GM10248 (cell line): Measurements from ENCODE around the gene FUCA1.

Source experiments
- CTCF ChIA-PET: fragments of 300-600 bp; sonication (Branson Sonifier 250); formaldehyde crosslinking; extraction: SDS; loops from one replicate; lab custom pipeline; 2021; ENCODE audit warnings: antibody characterized with exemption; lab: Yijun Ruan, JAX
- POLR2A ChIA-PET: fragments of 350-650 bp; sonication (Branson Sonifier 250); formaldehyde crosslinking; extraction: SDS; loops from one replicate; lab custom pipeline; 2020; ENCODE audit warnings: antibody characterized with exemption; lab: Yijun Ruan, JAX
- DNase-seq: peaks from one replicate; pipeline ENCODE4 v3.0.0; 2012; ENCODE audit errors: extremely low spot score
- TF ChIP-seq, protein P1 (sequence below): IDR thresholded peaks from 2 replicates; pipeline ENCODE4 v1.5.1; 2012; ENCODE audit warnings: mild to moderate bottlenecking, low read depth; ENCODE audit errors: extremely low read depth, missing control alignments, control extremely low read depth

Gene FUCA1

DNA sequence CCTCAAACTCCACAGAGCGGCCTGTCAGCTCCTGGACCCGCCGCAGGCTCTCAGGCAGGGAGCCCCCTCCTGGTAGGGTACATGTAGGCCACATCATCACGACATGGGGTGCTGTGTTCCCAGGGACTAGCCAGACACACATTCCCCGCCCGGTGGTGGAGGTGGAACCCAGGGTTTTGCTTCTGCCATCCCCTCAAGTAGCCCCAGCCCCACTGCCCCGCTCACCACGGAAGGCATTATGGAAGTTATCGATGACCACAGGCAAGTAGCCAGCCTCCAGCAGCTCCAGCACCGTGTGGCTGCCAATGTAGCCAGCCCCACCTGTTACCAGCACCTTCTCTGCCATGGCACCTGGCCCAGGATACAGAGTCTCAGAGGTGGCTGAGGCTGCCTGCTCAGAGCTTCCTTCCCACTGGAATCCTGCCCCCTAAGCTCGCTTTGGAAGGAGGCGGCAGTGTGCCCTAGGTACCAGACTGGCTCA, 69.4 kb downstream of the FUCA1 start:
- TF ChIP-seq, protein P1, sequence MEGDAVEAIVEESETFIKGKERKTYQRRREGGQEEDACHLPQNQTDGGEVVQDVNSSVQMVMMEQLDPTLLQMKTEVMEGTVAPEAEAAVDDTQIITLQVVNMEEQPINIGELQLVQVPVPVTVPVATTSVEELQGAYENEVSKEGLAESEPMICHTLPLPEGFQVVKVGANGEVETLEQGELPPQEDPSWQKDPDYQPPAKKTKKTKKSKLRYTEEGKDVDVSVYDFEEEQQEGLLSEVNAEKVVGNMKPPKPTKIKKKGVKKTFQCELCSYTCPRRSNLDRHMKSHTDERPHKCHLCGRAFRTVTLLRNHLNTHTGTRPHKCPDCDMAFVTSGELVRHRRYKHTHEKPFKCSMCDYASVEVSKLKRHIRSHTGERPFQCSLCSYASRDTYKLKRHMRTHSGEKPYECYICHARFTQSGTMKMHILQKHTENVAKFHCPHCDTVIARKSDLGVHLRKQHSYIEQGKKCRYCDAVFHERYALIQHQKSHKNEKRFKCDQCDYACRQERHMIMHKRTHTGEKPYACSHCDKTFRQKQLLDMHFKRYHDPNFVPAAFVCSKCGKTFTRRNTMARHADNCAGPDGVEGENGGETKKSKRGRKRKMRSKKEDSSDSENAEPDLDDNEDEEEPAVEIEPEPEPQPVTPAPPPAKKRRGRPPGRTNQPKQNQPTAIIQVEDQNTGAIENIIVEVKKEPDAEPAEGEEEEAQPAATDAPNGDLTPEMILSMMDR: no peak
- no peak for DNase-seq
- ChIA-PET POLR2A (no interaction called here), CTCF (interaction anchor here (1.2 to 16.4 kb wide), 6 partner anchors 12 to 118 kb away, joined by 3 to 169 read pairs (median 5); no protein-coding TSS in a partner anchor)

- POLR2A ChIA-PET: no interaction called here
- CTCF ChIA-PET: interaction anchor here (0.8 to 16.4 kb wide), 7 partner anchors 10 to 119 kb away, joined by 3 to 169 read pairs (median 4); no protein-coding TSS in a partner anchor
- DNase-seq: no peak
- TF ChIP-seq, protein P1: no peak
Measured at GRCh38 chr1:23797478-23798448, 70.3 kb downstream of the FUCA1 start.

GRCh38 chr1:23796466-23797271, 71.4 kb downstream of the FUCA1 start:
- TF ChIP-seq, protein P1: no peak
- CTCF ChIA-PET: interaction anchor here (1.7 to 16.4 kb wide), 2 partner anchors 14 to 27 kb away, joined by 4 to 169 read pairs; no protein-coding TSS in a partner anchor
- POLR2A ChIA-PET: no interaction called here
- no peak for DNase-seq

- POLR2A ChIA-PET: no interaction called here
- TF ChIP-seq, protein P1: no peak
- CTCF ChIA-PET: interaction anchor here (0.7 to 16.4 kb wide), 4 partner anchors 14 to 121 kb away, joined by 3 to 169 read pairs (median 4); no protein-coding TSS in a partner anchor
- DNase-seq: no peak
Measured at GRCh38 chr1:23795676-23796465, 72.2 kb downstream of the FUCA1 start.
